Stimulated activated CD8-positive, alpha-beta memory T cell treated with anti-CD3 and anti-CD28 coated beads, Interleukin-4, amount 100 ng/mL, for 1 hour (primary cell): ENCODE data around the gene CCDC198.

ENCODE experiments used
- DNase-seq, 2 donors: peaks; one replicate each; pipeline ENCODE4 v3.0.0-alpha.2; 2020; ENCODE audit warnings: low read depth in 2 of 2, low spot score in 1 of 2

CCDC198 gene

GRCh38 chr14:57464008-57464730 lies 29.5 kb downstream of the CCDC198 start:
- no peak for DNase-seq

GRCh38 chr14:57462551-57462950 lies 31.1 kb downstream of the CCDC198 start:
- DNase-seq: no peak

GRCh38 chr14:57461777-57462320 lies 31.8 kb downstream of the CCDC198 start:
- no peak for DNase-seq

GRCh38 chr14:57435923-57436322 lies 57.7 kb downstream of the CCDC198 start:
- DNase-seq: no peak

GRCh38 chr14:57420986-57421385 lies 72.7 kb downstream of the CCDC198 start:
- no peak for DNase-seq

- no peak for DNase-seq
Measured at GRCh38 chr14:57420033-57420432, 73.6 kb downstream of the CCDC198 start.
